GM23248 (cell line): ENCODE measurements around the gene GFAP. TPM values are rescaled to one million over a fixed set of nuclear protein-coding genes. Genes with fewer than 3 reads are reported as not detected.

Experiments
- DNase-seq: peaks from one replicate; pipeline ENCODE4 v3.0.0-alpha.2; 2015
- H2AFZ ChIP-seq: fragments of 200-600 bp; sonication (generic); 2 replicates; pipeline ENCODE4 v1.6.1; 2016; ENCODE audit warnings: antibody characterized with exemption
- H3F3A ChIP-seq: fragments of 200-600 bp; sonication (generic); 2 replicates; pipeline ENCODE4 v1.6.1; 2016; ENCODE audit warnings: mild to moderate bottlenecking, antibody characterized with exemption, mixed run types; ENCODE audit not compliant: insufficient read depth
- H3K27ac ChIP-seq: fragments of 200-600 bp; sonication (generic); 2 replicates; pipeline ENCODE4 v1.5.1; 2016; ENCODE audit warnings: mild to moderate bottlenecking
- H3K27me3 ChIP-seq: fragments of 200-600 bp; sonication (generic); replicated peaks from 2 replicates; pipeline ENCODE4 v1.6.1; 2016; ENCODE audit warnings: mild to moderate bottlenecking; ENCODE audit not compliant: insufficient read depth
- H3K36me3 ChIP-seq: fragments of 200-600 bp; sonication (generic); 2 replicates; pipeline ENCODE4 v1.6.1; 2016; ENCODE audit warnings: low read depth, mild to moderate bottlenecking
- H3K4me1 ChIP-seq: fragments of 200-600 bp; sonication (generic); 2 replicates; pipeline ENCODE4 v1.6.1; 2016; ENCODE audit warnings: mild to moderate bottlenecking; ENCODE audit not compliant: insufficient read depth
- H3K4me2 ChIP-seq: fragments of 200-600 bp; sonication (generic); one replicate; pipeline ENCODE4 v1.6.1; 2016; ENCODE audit warnings: mild to moderate bottlenecking; ENCODE audit not compliant: unreplicated experiment
- H3K4me3 ChIP-seq: fragments of 200-600 bp; sonication (generic); 2 replicates; pipeline ENCODE4 v1.5.1; 2016; ENCODE audit warnings: mild to moderate bottlenecking
- H3K79me2 ChIP-seq: fragments of 200-600 bp; sonication (generic); 2 replicates; pipeline ENCODE4 v1.6.1; 2016; ENCODE audit warnings: mild to moderate bottlenecking; ENCODE audit not compliant: insufficient read depth
- H3K9ac ChIP-seq: fragments of 200-600 bp; sonication (generic); 2 replicates; pipeline ENCODE4 v1.6.1; 2016; ENCODE audit warnings: mild to moderate bottlenecking
- H3K9me2 ChIP-seq: fragments of 200-600 bp; sonication (generic); 2 replicates; pipeline ENCODE4 v1.6.1; 2016; ENCODE audit warnings: mixed run types, mild to moderate bottlenecking, moderate library complexity; ENCODE audit not compliant: insufficient read depth
- H3K9me3 ChIP-seq: fragments of 200-600 bp; sonication (generic); one replicate; pipeline ENCODE4 v1.6.1; 2017; ENCODE audit warnings: low read depth
- H4K20me1 ChIP-seq: fragments of 200-600 bp; sonication (generic); 2 replicates; pipeline ENCODE4 v1.6.0; 2016; ENCODE audit not compliant: insufficient read depth
- EZH2 ChIP-seq: fragments of 200-600 bp; sonication (generic); IDR thresholded peaks from 2 replicates; pipeline ENCODE4 v1.6.1; 2018; ENCODE audit warnings: antibody characterized with exemption, mild to moderate bottlenecking; ENCODE audit not compliant: insufficient read depth, poor library complexity, severe bottlenecking
- EZH2phosphoT487 ChIP-seq: fragments of 200-600 bp; sonication (generic); IDR thresholded peaks from 2 replicates; pipeline ENCODE4 v1.6.1; 2018; ENCODE audit warnings: antibody characterized with exemption, moderate library complexity, mild to moderate bottlenecking, low read depth; ENCODE audit not compliant: insufficient read depth
- WGBS, 2 experiments: methylation state at CpG; one replicate each; pipeline ENCODE4 v1.1.6; 2015 to 2017; ENCODE audit warnings: low lambda C conversion rate in 2 of 2, low coverage in 1 of 2; ENCODE audit errors: missing lambda C conversion rate in 2 of 2; 5-methylcytosine and 5-hydroxymethylcytosine counted together
- in situ Hi-C: fragments of 300-500 bp; cut with MboI; formaldehyde crosslinking; loops from 2 replicates; pipeline ENCODE4 v1.15.0; 2020
- polyA plus RNA-seq: library from polyadenylated mRNA; unstranded; fragments of >200 nt; fragmentation: Nextera tagmentation; extraction: Ambion mirVana; gene quantifications from 2 replicates; pipeline ENCODE4 v1.2.1, GENCODE V29; 2016
- total RNA-seq: library from RNA; depleted of rRNA; stranded (reverse); fragments of >200 nt; shearing (Covaris generic); gene quantifications from 2 replicates; pipeline ENCODE4 v1.2.3, GENCODE V29; 2014

Gene GFAP
- total and polyA plus RNA-seq, 2 experiments from 2014 or later: 0.49 TPM; not detected in 1

GRCh38 chr17:44956998-44957981, 42.0 kb upstream of the GFAP start:
- H3K4me2 ChIP-seq: no peak overlapping the region
- no peaks in the 10 kb centered on the region for H3K79me2 ChIP-seq
- no peaks in the 10 kb centered on the region for H3K36me3 ChIP-seq
- no peak for DNase-seq
- in situ Hi-C loops: no loop called here
- no peak overlapping the region for H2AFZ ChIP-seq
- H3K27me3 ChIP-seq: no peaks in the 10 kb centered on the region
- no peak overlapping the region for H3K27ac ChIP-seq
- H3K9ac ChIP-seq: no peak overlapping the region
- no peaks in the 10 kb centered on the region for H3K9me2 ChIP-seq
- no peak for TF ChIP-seq EZH2
- TF ChIP-seq EZH2phosphoT487: no peak
- H3F3A ChIP-seq: no peaks in the 10 kb centered on the region
- H3K9me3 ChIP-seq: no peaks in the 10 kb centered on the region
- WGBS, 2 experiments: 72 to 77% methylated on average over 8 of the region's 8 CpGs
- no peak overlapping the region for H3K4me3 ChIP-seq
- H4K20me1 ChIP-seq: no peaks in the 10 kb centered on the region
- H3K4me1 ChIP-seq: no peaks in the 10 kb centered on the region

GRCh38 chr17:44955674-44956425, 40.5 kb upstream of the GFAP start:
- in situ Hi-C loops: no loop called here
- Histone ChIP-seq H3K4me1 (no peaks in the 10 kb centered on the region), H3K9ac (no peak overlapping the region), H3K79me2 (no peaks in the 10 kb centered on the region), H3K9me3 (no peaks in the 10 kb centered on the region), H3F3A (no peaks in the 10 kb centered on the region), H3K4me2 (no peak overlapping the region), H4K20me1 (no peaks in the 10 kb centered on the region), H3K4me3 (no peak overlapping the region), H3K9me2 (no peaks in the 10 kb centered on the region), H3K27me3 (no peaks in the 10 kb centered on the region), H3K36me3 (no peaks in the 10 kb centered on the region), H2AFZ (no peak overlapping the region), H3K27ac (no peak overlapping the region)
- TF ChIP-seq EZH2: no peak
- no peak for TF ChIP-seq EZH2phosphoT487
- DNase-seq: no peak
- WGBS, 2 experiments: 58 to 61% methylated on average over 8 of the region's 8 CpGs

- H3K9me2 ChIP-seq: no peaks in the 10 kb centered on the region
- no peaks in the 10 kb centered on the region for H3K79me2 ChIP-seq
- no peak overlapping the region for H3K4me2 ChIP-seq
- in situ Hi-C loops: no loop called here
- no peaks in the 10 kb centered on the region for H3K9me3 ChIP-seq
- H3K4me3 ChIP-seq: no peak overlapping the region
- no peak for DNase-seq
- H3K9ac ChIP-seq: no peak overlapping the region
- H4K20me1 ChIP-seq: no peaks in the 10 kb centered on the region
- H3K27me3 ChIP-seq: no peaks in the 10 kb centered on the region
- TF ChIP-seq EZH2: no peak
- no peak for TF ChIP-seq EZH2phosphoT487
- H3K4me1 ChIP-seq: no peaks in the 10 kb centered on the region
- H3F3A ChIP-seq: no peaks in the 10 kb centered on the region
- WGBS, 2 experiments: 39 to 54% methylated on average over 6 of the region's 6 CpGs
- H3K36me3 ChIP-seq: no peaks in the 10 kb centered on the region
- no peak overlapping the region for H3K27ac ChIP-seq
- no peak overlapping the region for H2AFZ ChIP-seq
Observed at GRCh38 chr17:44952946-44953475, 37.7 kb upstream of the GFAP start.

GRCh38 chr17:44948315-44948795, 33.1 kb upstream of the GFAP start:
- Histone ChIP-seq H3K4me2 (peak overlapping the region; percentile 89), H3K9me3 (no peaks in the 10 kb centered on the region), H3K4me1 (no peaks in the 10 kb centered on the region), H2AFZ (peak overlapping the region; percentile 93), H3K9me2 (no peaks in the 10 kb centered on the region), H3K36me3 (no peaks in the 10 kb centered on the region), H3K4me3 (peak overlapping the region; percentile 84), H3K27me3 (no peaks in the 10 kb centered on the region), H3K27ac (peak overlapping the region; percentile 52; the same call in 1 of the 2 replicates), H4K20me1 (no peaks in the 10 kb centered on the region), H3F3A (no peaks in the 10 kb centered on the region), H3K79me2 (peaks cover 42% of the 10 kb centered on the region), H3K9ac (peak overlapping the region; percentile 76)
- TF ChIP-seq EZH2 (no peak), EZH2phosphoT487 (no peak)
- DNase-seq: no peak
- WGBS, 2 experiments: 57% methylated on average over 7 of the region's 7 CpGs
- in situ Hi-C loops: no loop called here
